ENCODE data around the gene QSOX2.

QSOX2 gene

DNA sequence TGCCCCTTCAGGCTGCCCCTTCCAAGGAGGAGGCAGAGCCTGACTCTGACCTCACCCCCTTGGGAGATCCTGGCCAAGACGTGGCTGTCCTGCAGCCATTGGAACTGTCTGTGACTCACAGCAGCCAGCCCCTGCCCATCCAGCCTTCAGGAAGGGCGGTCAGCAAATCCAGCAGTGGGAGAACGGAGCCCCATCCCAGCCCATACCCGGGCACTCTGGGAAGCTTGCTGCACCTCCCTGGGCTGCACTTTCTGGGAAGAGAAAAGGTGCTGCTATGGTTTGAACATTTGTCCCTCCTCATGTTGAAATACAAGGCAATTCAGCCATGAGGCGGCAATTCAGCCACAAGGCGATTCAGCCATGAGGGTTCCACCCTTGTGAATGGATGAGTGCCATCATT lies 33.9 kb upstream of the QSOX2 start:
- no peak for DNase-seq
- H3K4me3 ChIP-seq = no peak overlapping the region
- H3K4me1 ChIP-seq = peaks cover 0 to 12% (median 8%) of the 10 kb centered on the region in 4 donors
- TF ChIP-seq, protein P1, sequence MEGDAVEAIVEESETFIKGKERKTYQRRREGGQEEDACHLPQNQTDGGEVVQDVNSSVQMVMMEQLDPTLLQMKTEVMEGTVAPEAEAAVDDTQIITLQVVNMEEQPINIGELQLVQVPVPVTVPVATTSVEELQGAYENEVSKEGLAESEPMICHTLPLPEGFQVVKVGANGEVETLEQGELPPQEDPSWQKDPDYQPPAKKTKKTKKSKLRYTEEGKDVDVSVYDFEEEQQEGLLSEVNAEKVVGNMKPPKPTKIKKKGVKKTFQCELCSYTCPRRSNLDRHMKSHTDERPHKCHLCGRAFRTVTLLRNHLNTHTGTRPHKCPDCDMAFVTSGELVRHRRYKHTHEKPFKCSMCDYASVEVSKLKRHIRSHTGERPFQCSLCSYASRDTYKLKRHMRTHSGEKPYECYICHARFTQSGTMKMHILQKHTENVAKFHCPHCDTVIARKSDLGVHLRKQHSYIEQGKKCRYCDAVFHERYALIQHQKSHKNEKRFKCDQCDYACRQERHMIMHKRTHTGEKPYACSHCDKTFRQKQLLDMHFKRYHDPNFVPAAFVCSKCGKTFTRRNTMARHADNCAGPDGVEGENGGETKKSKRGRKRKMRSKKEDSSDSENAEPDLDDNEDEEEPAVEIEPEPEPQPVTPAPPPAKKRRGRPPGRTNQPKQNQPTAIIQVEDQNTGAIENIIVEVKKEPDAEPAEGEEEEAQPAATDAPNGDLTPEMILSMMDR (IDR thresholded peaks at IDR 0.05) = no peak
- peaks cover 0 to 75% of the 10 kb centered on the region in 2 donors for H3K27me3 ChIP-seq
- H3K27ac ChIP-seq = no peak overlapping the region
- intact Hi-C loops (cut with DNase I; ENCODE audit: low total_unique reads) = no loop called here
- H3K9me3 ChIP-seq = peaks cover 0 to 10% (median 0%) of the 10 kb centered on the region in 3 donors
- no peaks in the 10 kb centered on the region for H3K36me3 ChIP-seq

DNA sequence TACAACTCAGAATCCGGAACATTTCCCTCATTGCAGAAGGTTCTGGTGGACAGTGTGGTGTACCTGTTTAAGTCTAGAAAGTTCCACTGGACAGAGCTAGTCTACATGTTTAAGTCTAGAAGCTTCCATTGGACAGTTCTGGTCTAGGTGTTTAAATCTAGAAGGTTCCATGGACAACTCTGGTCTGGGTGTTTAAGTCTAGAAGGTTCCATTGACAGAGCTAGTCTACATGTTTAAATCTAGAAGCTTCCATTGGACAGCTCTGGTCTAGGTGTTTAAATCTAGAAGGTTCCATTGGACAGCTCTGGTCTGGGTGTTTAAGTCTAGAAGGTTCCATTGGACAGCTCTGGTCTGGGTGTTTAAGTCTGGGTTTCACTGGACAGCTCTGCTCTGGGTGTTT lies 33.3 kb upstream of the QSOX2 start:
- Histone ChIP-seq H3K4me3 (no peak overlapping the region), H3K4me1 (peaks cover 0 to 11% (median 7%) of the 10 kb centered on the region in 4 donors), H3K27me3 (peaks cover 0 to 78% of the 10 kb centered on the region in 2 donors), H3K9me3 (peaks cover 0 to 10% (median 0%) of the 10 kb centered on the region in 3 donors), H3K27ac (no peak overlapping the region), H3K36me3 (no peaks in the 10 kb centered on the region)
- DNase-seq = no peak
- TF ChIP-seq, protein P1 (IDR thresholded peaks at IDR 0.05) = no peak
- intact Hi-C loops (cut with DNase I; ENCODE audit: low total_unique reads) = no loop called here

DNA sequence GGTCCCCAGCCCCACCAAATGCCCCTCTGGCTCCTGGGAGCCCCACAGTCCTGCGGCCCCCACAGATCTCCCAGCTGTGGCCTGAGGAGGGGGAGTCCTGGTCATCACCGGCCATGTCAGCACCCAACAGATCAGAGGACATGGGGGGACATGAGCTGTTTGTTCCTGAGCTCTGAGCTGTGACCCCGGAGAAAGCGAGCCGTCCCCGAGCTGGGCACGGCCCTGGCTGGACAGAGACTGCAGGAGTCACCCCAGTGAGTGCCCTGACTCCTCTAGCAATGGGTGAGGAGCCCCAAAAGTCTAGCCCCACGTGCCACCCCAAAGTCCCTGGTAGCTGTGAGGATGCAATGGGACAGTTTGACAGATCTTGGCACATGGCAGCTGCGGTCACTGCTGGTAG lies 32.6 kb upstream of the QSOX2 start:
- TF ChIP-seq, protein P1 (IDR thresholded peaks at IDR 0.05) = no peak
- H3K9me3 ChIP-seq = peaks cover 0 to 10% (median 0%) of the 10 kb centered on the region in 3 donors
- peaks cover 0 to 82% of the 10 kb centered on the region in 2 donors for H3K27me3 ChIP-seq

DNA sequence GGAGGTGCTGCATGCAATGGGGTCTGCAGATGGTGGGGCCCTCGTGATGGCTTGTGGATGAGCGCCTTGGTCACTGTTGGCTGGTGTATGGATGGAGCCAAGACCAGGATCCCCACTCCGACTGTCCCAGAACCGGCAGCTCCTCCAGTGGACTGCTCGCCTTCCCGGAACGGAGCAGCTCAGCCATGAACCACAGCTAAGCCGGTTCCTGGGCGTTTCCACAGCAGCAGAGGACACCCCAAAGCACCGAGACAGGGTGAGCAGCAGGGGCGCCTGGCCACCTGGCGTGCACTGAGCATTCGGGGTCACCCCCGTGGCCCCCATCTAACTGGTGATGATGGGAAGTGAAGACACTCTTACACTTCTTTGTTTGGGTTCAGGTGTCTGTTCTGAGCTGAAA lies 32.1 kb upstream of the QSOX2 start:
- H3K36me3 ChIP-seq = no peaks in the 10 kb centered on the region
- DNase-seq = no peak
- TF ChIP-seq, protein P1 (IDR thresholded peaks at IDR 0.05) = no peak
- H3K4me1 ChIP-seq = no peaks in the 10 kb centered on the region
- no peak overlapping the region for H3K27ac ChIP-seq
- intact Hi-C loops (cut with DNase I; ENCODE audit: low total_unique reads) = no loop called here
- peaks cover 0 to 82% of the 10 kb centered on the region in 2 donors for H3K27me3 ChIP-seq
- no peak overlapping the region for H3K4me3 ChIP-seq
- peaks cover 0 to 10% (median 0%) of the 10 kb centered on the region in 3 donors for H3K9me3 ChIP-seq

More for the DNA sequence above, 32.6 kb upstream of the QSOX2 start:
- DNase-seq = no peak
- Histone ChIP-seq H3K4me1 (peaks cover 0 to 5% (median 2%) of the 10 kb centered on the region in 4 donors), H3K36me3 (no peaks in the 10 kb centered on the region), H3K27ac (no peak overlapping the region), H3K4me3 (no peak overlapping the region)
- intact Hi-C loops (cut with DNase I; ENCODE audit: low total_unique reads) = no loop called here

DNA sequence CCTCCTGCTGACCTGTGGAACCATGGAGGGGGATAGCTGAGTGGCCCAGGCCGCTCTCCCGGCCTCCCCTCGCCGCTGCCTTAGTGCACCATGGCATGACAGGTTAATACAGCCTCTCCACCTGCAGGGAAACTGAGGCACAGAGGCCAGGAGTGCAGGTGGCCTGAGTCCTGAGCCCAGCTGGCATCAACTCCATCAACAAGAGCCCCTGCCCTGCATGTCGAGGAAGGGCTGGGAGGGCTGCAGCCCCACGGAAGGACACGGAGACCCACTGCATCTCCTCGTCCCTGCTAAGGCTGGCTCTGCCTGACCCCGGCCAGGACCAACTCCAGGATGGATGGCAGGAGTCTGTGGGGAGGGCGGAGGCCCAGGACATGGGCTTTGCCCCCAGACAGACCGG lies 31.1 kb upstream of the QSOX2 start:
- intact Hi-C loops (cut with DNase I; ENCODE audit: low total_unique reads) = no loop called here
- H3K27me3 ChIP-seq = peaks cover 0 to 76% of the 10 kb centered on the region in 2 donors
- TF ChIP-seq, protein P1 (IDR thresholded peaks at IDR 0.05) = no peak
- no peak overlapping the region for H3K27ac ChIP-seq
- no peak overlapping the region for H3K4me3 ChIP-seq
- DNase-seq = no peak
- H3K36me3 ChIP-seq = no peaks in the 10 kb centered on the region
- H3K4me1 ChIP-seq = no peaks in the 10 kb centered on the region
- H3K9me3 ChIP-seq = peaks cover 0 to 10% (median 0%) of the 10 kb centered on the region in 3 donors

Data from tibial artery (tissue), 4 donors.